Ovary (tissue), 9 donors: ENCODE data around the gene KBTBD4. TPM values are rescaled to one million over a fixed set of nuclear protein-coding genes. Genes with fewer than 3 reads are reported as not detected.

ENCODE experiments used
- DNase-seq, 5 donors: peaks; one replicate each; pipeline ENCODE4 v3.0.0-alpha.2; 2019 to 2020
- H3K27ac ChIP-seq, 2 donors: fragments of 200-600 bp; one replicate each; pipeline versions ENCODE4 v1.5.1 to v1.8.0; 2019 to 2022
- H3K27me3 ChIP-seq: fragments of 200-600 bp; one replicate; pipeline ENCODE4 v1.8.0; 2022
- H3K36me3 ChIP-seq: fragments of 200-600 bp; sonication (generic); one replicate; pipeline ENCODE4 v1.5.1; 2019
- H3K4me1 ChIP-seq: one replicate; pipeline ENCODE4 v1.8.1; 2013; ENCODE audit warnings: mild to moderate bottlenecking, moderate library complexity; ENCODE audit not compliant: insufficient read depth
- H3K4me3 ChIP-seq: fragments of 200-600 bp; sonication (generic); one replicate; pipeline ENCODE4 v1.5.1; 2017
- H3K9me3 ChIP-seq, 2 donors: fragments of 200-600 bp in 1 of 2; sonication (generic) in 1 of 2; one replicate each; pipeline versions ENCODE4 v1.5.1 to v1.8.1; 2013 to 2019; ENCODE audit warnings: mild to moderate bottlenecking in 1 of 2, moderate library complexity in 1 of 2
- CTCF ChIP-seq, 3 donors: fragments of 450-650 bp in 2 of 3; fragments of 200-600 bp in 1 of 3; IDR thresholded peaks; one replicate each; pipeline versions ENCODE4 v1.5.1 to v1.8.0; 2016 to 2022; ENCODE audit warnings: antibody characterized with exemption in 3 of 3, mild to moderate bottlenecking in 1 of 3
- EP300 ChIP-seq: sonication (generic); formaldehyde crosslinking; IDR thresholded peaks from one replicate; pipeline ENCODE4 v1.6.1; 2017; ENCODE audit warnings: antibody characterized with exemption
- POLR2A ChIP-seq: fragments of 450-650 bp; IDR thresholded peaks from one replicate; pipeline ENCODE4 v1.6.1; 2017; ENCODE audit warnings: antibody characterized with exemption, mild to moderate bottlenecking, moderate library complexity
- WGBS, 3 donors: extraction: QIAGEN DNeasy Blood & Tissue Kit in 1 of 3; methylation state at CpG; one replicate each; pipeline versions ENCODE4 v1.1.5 to v1.1.7; 2013 to 2017; 5-methylcytosine and 5-hydroxymethylcytosine counted together
- intact Hi-C, 4 donors: fragments of 100-400 bp; cut with DNase I; formaldehyde crosslinking; loops; one replicate each; pipeline versions ENCODE4 v1.11.0 to v1.15.1; 2022 to 2023
- polyA plus RNA-seq, 2 donors: library from polyadenylated mRNA; stranded (reverse); fragments of 200-250 nt in 1 of 2; fragments of 350-450 nt in 1 of 2; fragmentation: Illumina TruSeq in 1 of 2; extraction: RNeasy Lipid Tissue Mini Kit (QIAGEN cat#74804) in 1 of 2; gene quantifications; one replicate each; pipeline ENCODE4 v1.2.3, GENCODE V29; 2013 to 2014
- total RNA-seq, 7 donors: library from RNA; depleted of rRNA in 2 of 7; stranded (reverse); fragments of >200 nt in 2 of 7; fragmentation: NEBNext Ultra II Directional in 3 of 7; extraction: Animal tissue kit (Norgen Biotek cat#: 25700) in 3 of 7; gene quantifications; one replicate each; pipeline versions ENCODE4 v1.1.0 to v1.2.4, GENCODE V29; 2016 to 2023
- donor health status: DM: no; HTN: no; CAD: no; lungs with moderate emphysema.
- donor health status: DM: no; HTN: no; CAD: no.
- donor health status: Bipolar disorder and iron deficiency.
- donor health status: DM: yes; HTN: yes; CAD: no.
- donor health status: DM: no; HTN: no; CAD: no.
- donor health status: DM: yes; HTN: yes; CAD: no.

The KBTBD4 gene
- total and polyA plus RNA-seq, 9 donors: 14.4 to 23.5 (median 18.3) TPM

GRCh38 chr11:47586098-47586855 lies 7.5 kb upstream of the KBTBD4 start, which contains the start of gene FAM180B:
Gene FAM180B, plus strand, starts transcription at chr11:47586678. Its CDS starts 91 bp downstream, at chr11:47586769.
- Histone ChIP-seq H3K4me3 (no peak within 1 kb of the TSS), H3K27me3 (no peaks in the 10 kb centered on the region), H3K27ac (no peak within 1 kb of the TSS), H3K4me1 (peaks cover 11% of the 10 kb centered on the region), H3K9me3 (no peaks in the 10 kb centered on the region), H3K36me3 (no peaks in the 10 kb centered on the region)
- 68 to 77% (median 75%) methylated on average over 10 to 12 of the region's 12 CpGs for WGBS, 3 donors
- DNase-seq: peak in 1 of 5 donors; percentile 29
- no peak for TF ChIP-seq EP300
- no peak for TF ChIP-seq POLR2A
- TF ChIP-seq CTCF (IDR thresholded peaks at IDR 0.05): no peak
- intact Hi-C loops: no loop called here

- Histone ChIP-seq H3K9me3 (no peaks in the 10 kb centered on the region), H3K27ac (no peak overlapping the region), H3K27me3 (no peaks in the 10 kb centered on the region), H3K36me3 (no peaks in the 10 kb centered on the region), H3K4me1 (peaks cover 6% of the 10 kb centered on the region), H3K4me3 (no peak overlapping the region)
- intact Hi-C loops: no loop called here
- TF ChIP-seq EP300: no peak
- TF ChIP-seq CTCF (IDR thresholded peaks at IDR 0.05): no peak
- TF ChIP-seq POLR2A: no peak
- peak in 1 of 5 donors; percentile 13 for DNase-seq
- 60 to 71% (median 64%) methylated on average over 5 of the region's 5 CpGs for WGBS, 3 donors
Measured at GRCh38 chr11:47583844-47584243, 5.1 kb upstream of the KBTBD4 start.

GRCh38 chr11:47577460-47578041 lies 1.2 kb downstream of the KBTBD4 start:
- no peak for TF ChIP-seq EP300
- no peak for TF ChIP-seq POLR2A
- no peak for TF ChIP-seq CTCF (IDR thresholded peaks at IDR 0.05)
- Histone ChIP-seq H3K4me1 (peaks cover 6% of the 10 kb centered on the region), H3K27ac (no peak overlapping the region), H3K27me3 (no peaks in the 10 kb centered on the region), H3K36me3 (no peaks in the 10 kb centered on the region), H3K9me3 (no peaks in the 10 kb centered on the region), H3K4me3 (no peak overlapping the region)
- intact Hi-C loops: no loop called here
- WGBS, 3 donors: 40 to 44% (median 42%) methylated on average over 13 of the region's 13 CpGs
- DNase-seq: peak in 1 of 5 donors; percentile 29

GRCh38 chr11:47573321-47573720 lies 5.4 kb downstream of the KBTBD4 start:
- intact Hi-C loops: no loop called here
- no peak for TF ChIP-seq EP300
- TF ChIP-seq POLR2A: no peak
- no peak for TF ChIP-seq CTCF (IDR thresholded peaks at IDR 0.05)
- Histone ChIP-seq H3K27ac (no peak overlapping the region), H3K27me3 (no peaks in the 10 kb centered on the region), H3K4me1 (peaks cover 3% of the 10 kb centered on the region), H3K9me3 (no peaks in the 10 kb centered on the region), H3K4me3 (no peak overlapping the region), H3K36me3 (no peaks in the 10 kb centered on the region)
- 77 to 89% (median 84%) methylated on average over 11 of the region's 11 CpGs for WGBS, 3 donors
- peak in 1 of 5 donors; percentile 28 for DNase-seq
